ENCODE results near the gene GPR62.
A peak's percentile ranks its signal among the peaks of the same experiment; 100 is the strongest.

The GPR62 gene

DNA sequence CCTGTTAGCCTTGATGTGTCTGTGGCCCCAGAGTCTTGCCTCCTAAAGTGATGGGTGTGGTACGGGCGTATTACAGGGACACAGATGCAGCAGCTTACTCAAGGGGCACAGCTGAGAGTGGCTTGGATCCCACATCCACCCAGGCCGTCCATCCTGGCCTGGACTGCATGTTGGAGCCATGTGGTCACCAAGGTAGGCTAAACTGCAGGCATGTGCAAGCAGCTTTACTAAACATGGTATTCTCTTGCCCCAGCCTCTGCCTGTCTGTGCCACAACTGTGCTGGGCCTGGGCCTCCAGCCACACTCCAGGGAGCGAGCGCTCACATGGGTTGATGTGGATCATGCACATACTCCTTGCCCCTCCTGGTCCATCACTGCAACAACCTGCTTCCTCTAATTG, 6.1 kb upstream of the GPR62 start:
- TF ChIP-seq CTCF (IDR thresholded peaks at IDR 0.05; ENCODE audit: low read depth, low read length, missing control alignments), result no peak
- no peak overlapping the region for H3K4me3 ChIP-seq (ENCODE audit: low read depth, low read length)
- no peak for DNase-seq (ENCODE audit: low read depth)

DNA sequence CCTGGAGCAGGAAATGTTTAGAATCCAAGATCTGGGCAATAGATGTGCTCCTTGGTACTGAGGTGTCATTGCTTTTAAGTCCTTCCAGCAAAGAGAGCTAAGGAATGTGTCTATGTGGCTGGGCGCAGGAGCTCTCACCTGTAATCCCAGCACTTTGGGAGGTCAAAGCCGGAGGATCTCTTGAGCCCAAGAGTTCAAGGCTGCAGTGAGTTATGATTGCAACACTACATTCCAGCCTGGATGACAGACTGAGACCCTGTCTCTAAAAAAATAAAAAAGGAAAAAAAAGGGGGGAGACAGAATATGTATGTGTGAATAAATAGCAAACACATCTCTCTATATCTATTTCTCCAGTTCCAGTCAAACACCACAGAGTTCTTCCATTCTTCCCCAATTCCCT, 4.3 kb upstream of the GPR62 start:
- DNase-seq (ENCODE audit: low read depth), result no peak
- no peak overlapping the region for H3K4me3 ChIP-seq (ENCODE audit: low read depth, low read length)
- no peak for TF ChIP-seq CTCF (IDR thresholded peaks at IDR 0.05; ENCODE audit: low read depth, low read length, missing control alignments)

- no peak for TF ChIP-seq CTCF (IDR thresholded peaks at IDR 0.05; ENCODE audit: low read depth, low read length, missing control alignments)
- no peak overlapping the region for H3K4me3 ChIP-seq (ENCODE audit: low read depth, low read length)
- no peak for DNase-seq (ENCODE audit: low read depth)
Measured at GRCh38 chr3:51953445-51953844, 1.7 kb upstream of the GPR62 start.

- TF ChIP-seq CTCF (IDR thresholded peaks at IDR 0.05; ENCODE audit: low read depth, low read length, missing control alignments), result no peak
- no peak for DNase-seq (ENCODE audit: low read depth)
- H3K4me3 ChIP-seq (ENCODE audit: low read depth, low read length), result no peak overlapping the region
Measured at GRCh38 chr3:51954105-51954504, 1.1 kb upstream of the GPR62 start.

DNA sequence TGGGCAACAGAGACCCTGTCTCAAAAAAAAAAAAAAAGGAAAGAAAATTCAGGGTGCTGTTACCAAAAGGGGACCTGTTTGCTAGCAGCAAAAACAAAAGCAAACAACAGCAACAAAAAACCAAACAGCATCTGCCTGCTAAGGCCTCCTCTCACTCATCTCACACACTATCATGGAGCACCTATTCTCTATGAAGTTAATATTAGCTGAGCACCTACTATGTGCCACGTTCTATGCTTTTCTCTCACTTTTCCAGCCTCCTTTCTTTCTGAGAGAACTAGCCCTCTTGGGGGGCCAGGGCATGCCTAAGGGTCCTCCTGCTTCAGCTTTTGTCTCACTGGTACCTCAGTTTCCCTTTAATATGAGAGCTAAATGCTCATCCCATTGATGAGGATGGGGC, 468 bp upstream of the GPR62 start:
- no peak overlapping the region for H3K4me3 ChIP-seq (ENCODE audit: low read depth, low read length)
- no peak for DNase-seq (ENCODE audit: low read depth)
- TF ChIP-seq CTCF (IDR thresholded peaks at IDR 0.05; ENCODE audit: low read depth, low read length, missing control alignments), result no peak

- DNase-seq (ENCODE audit: low read depth), result no peak
- H3K4me3 ChIP-seq (ENCODE audit: low read depth, low read length), result no peak overlapping the region
- peak; percentile 52 for TF ChIP-seq CTCF (IDR thresholded peaks at IDR 0.05; ENCODE audit: low read depth, low read length, missing control alignments)
Measured at GRCh38 chr3:51955893-51956770, 951 bp downstream of the GPR62 start.

All from GM12864 (cell line).